ENCODE data around the gene WSCD2. TPM values are rescaled to one million over a fixed set of nuclear protein-coding genes. Genes with fewer than 3 reads are reported as not detected.
"Not testable (repeated sequence)": the region's sequence is repeated elsewhere in the genome, so short reads cannot be mapped to it uniquely, and the experiment has no call there.

Gene WSCD2
- total RNA-seq, 2 donors from 2014 or later, result not detected

GRCh38 chr12:108196921-108197320 is 67.8 kb downstream of the WSCD2 start:
- Mint-ChIP-seq H3K9me3 (no peaks in the 10 kb centered on the region), H3K27ac (no peak overlapping the region), H3K27me3 (peaks cover 23% of the 10 kb centered on the region), H3K36me3 (ENCODE audit: low read depth) (no peaks in the 10 kb centered on the region), H3K4me1 (no peaks in the 10 kb centered on the region), H3K4me3 (no peak overlapping the region)
- ATAC-seq (replicated peaks), result no peak

GRCh38 chr12:108198043-108198442 is 69.0 kb downstream of the WSCD2 start:
- H3K36me3 Mint-ChIP-seq (ENCODE audit: low read depth), result no peaks in the 10 kb centered on the region
- H3K4me3 Mint-ChIP-seq, result no peak overlapping the region
- no peaks in the 10 kb centered on the region for H3K4me1 Mint-ChIP-seq
- H3K27ac Mint-ChIP-seq, result no peak overlapping the region
- no peak for ATAC-seq (replicated peaks)
- H3K27me3 Mint-ChIP-seq, result peaks cover 28% of the 10 kb centered on the region
- H3K9me3 Mint-ChIP-seq, result no peaks in the 10 kb centered on the region

GRCh38 chr12:108199106-108199505 is 70.0 kb downstream of the WSCD2 start:
- Mint-ChIP-seq H3K27me3 (peaks cover 26% of the 10 kb centered on the region), H3K9me3 (no peaks in the 10 kb centered on the region), H3K36me3 (ENCODE audit: low read depth) (no peaks in the 10 kb centered on the region), H3K4me3 (no peak overlapping the region), H3K4me1 (no peaks in the 10 kb centered on the region), H3K27ac (no peak overlapping the region)
- no peak for ATAC-seq (replicated peaks)

GRCh38 chr12:108201808-108202207 is 72.7 kb downstream of the WSCD2 start:
- no peaks in the 10 kb centered on the region for H3K4me1 Mint-ChIP-seq
- H3K36me3 Mint-ChIP-seq (ENCODE audit: low read depth), result no peaks in the 10 kb centered on the region
- ATAC-seq (replicated peaks), result no peak
- no peak overlapping the region for H3K27ac Mint-ChIP-seq
- peaks cover 39% of the 10 kb centered on the region for H3K27me3 Mint-ChIP-seq
- H3K9me3 Mint-ChIP-seq, result no peaks in the 10 kb centered on the region
- H3K4me3 Mint-ChIP-seq, result no peak overlapping the region

GRCh38 chr12:108204117-108204987 is 75.3 kb downstream of the WSCD2 start:
- Mint-ChIP-seq H3K9me3 (no peaks in the 10 kb centered on the region), H3K4me1 (no peaks in the 10 kb centered on the region), H3K27ac (no peak overlapping the region), H3K4me3 (no peak overlapping the region), H3K27me3 (peaks cover 41% of the 10 kb centered on the region), H3K36me3 (ENCODE audit: low read depth) (no peaks in the 10 kb centered on the region)
- no peak for ATAC-seq (replicated peaks)

GRCh38 chr12:108205864-108206263 is 76.8 kb downstream of the WSCD2 start:
- no peak overlapping the region for H3K27ac Mint-ChIP-seq
- H3K36me3 Mint-ChIP-seq (ENCODE audit: low read depth), result no peaks in the 10 kb centered on the region
- H3K9me3 Mint-ChIP-seq, result no peaks in the 10 kb centered on the region
- H3K27me3 Mint-ChIP-seq, result peaks cover 48% of the 10 kb centered on the region
- no peaks in the 10 kb centered on the region for H3K4me1 Mint-ChIP-seq
- ATAC-seq (replicated peaks), result no peak
- H3K4me3 Mint-ChIP-seq, result no peak overlapping the region

- Mint-ChIP-seq H3K4me1 (no peaks in the 10 kb centered on the region), H3K27me3 (peaks cover 42% of the 10 kb centered on the region), H3K27ac (no peak overlapping the region), H3K4me3 (no peak overlapping the region), H3K36me3 (ENCODE audit: low read depth) (no peaks in the 10 kb centered on the region), H3K9me3 (peaks cover 3% of the 10 kb centered on the region)
- ATAC-seq (replicated peaks), result no peak
Measured at GRCh38 chr12:108207791-108208730, 79.0 kb downstream of the WSCD2 start.

- peaks cover 3% of the 10 kb centered on the region for H3K9me3 Mint-ChIP-seq
- H3K27me3 Mint-ChIP-seq, result peaks cover 41% of the 10 kb centered on the region
- H3K36me3 Mint-ChIP-seq (ENCODE audit: low read depth), result no peaks in the 10 kb centered on the region
- H3K4me3 Mint-ChIP-seq, result no peak overlapping the region
- ATAC-seq (replicated peaks), result no peak
- no peak overlapping the region for H3K27ac Mint-ChIP-seq
- H3K4me1 Mint-ChIP-seq, result no peaks in the 10 kb centered on the region
Measured at GRCh38 chr12:108210001-108210400, 80.9 kb downstream of the WSCD2 start.

- Mint-ChIP-seq H3K27ac (no peak overlapping the region), H3K27me3 (peaks cover 41% of the 10 kb centered on the region), H3K4me1 (no peaks in the 10 kb centered on the region), H3K4me3 (no peak overlapping the region), H3K36me3 (ENCODE audit: low read depth) (no peaks in the 10 kb centered on the region), H3K9me3 (peaks cover 3% of the 10 kb centered on the region)
- no peak for ATAC-seq (replicated peaks)
Measured at GRCh38 chr12:108211157-108211556, 82.1 kb downstream of the WSCD2 start.

- no peak overlapping the region for H3K27ac Mint-ChIP-seq
- no peak for ATAC-seq (replicated peaks)
- H3K4me3 Mint-ChIP-seq, result no peak overlapping the region
- H3K4me1 Mint-ChIP-seq, result no peaks in the 10 kb centered on the region
- peaks cover 6% of the 10 kb centered on the region for H3K9me3 Mint-ChIP-seq
- H3K36me3 Mint-ChIP-seq (ENCODE audit: low read depth), result no peaks in the 10 kb centered on the region
- H3K27me3 Mint-ChIP-seq, result peaks cover 29% of the 10 kb centered on the region
Measured at GRCh38 chr12:108213871-108214445, 84.9 kb downstream of the WSCD2 start.

GRCh38 chr12:108214486-108214885 is 85.4 kb downstream of the WSCD2 start:
- no peak for ATAC-seq (replicated peaks)
- peaks cover 32% of the 10 kb centered on the region for H3K27me3 Mint-ChIP-seq
- no peaks in the 10 kb centered on the region for H3K4me1 Mint-ChIP-seq
- H3K27ac Mint-ChIP-seq, result no peak overlapping the region
- H3K36me3 Mint-ChIP-seq (ENCODE audit: low read depth), result no peaks in the 10 kb centered on the region
- H3K9me3 Mint-ChIP-seq, result peaks cover 6% of the 10 kb centered on the region
- no peak overlapping the region for H3K4me3 Mint-ChIP-seq

GRCh38 chr12:108215458-108215857 is 86.4 kb downstream of the WSCD2 start:
- H3K4me1 Mint-ChIP-seq, result no peaks in the 10 kb centered on the region
- H3K9me3 Mint-ChIP-seq, result peaks cover 6% of the 10 kb centered on the region
- H3K36me3 Mint-ChIP-seq (ENCODE audit: low read depth), result no peaks in the 10 kb centered on the region
- no peak for ATAC-seq (replicated peaks)
- H3K4me3 Mint-ChIP-seq, result no peak overlapping the region
- H3K27ac Mint-ChIP-seq, result no peak overlapping the region
- H3K27me3 Mint-ChIP-seq, result peaks cover 30% of the 10 kb centered on the region

- peaks cover 3% of the 10 kb centered on the region for H3K9me3 Mint-ChIP-seq
- peaks cover 13% of the 10 kb centered on the region for H3K27me3 Mint-ChIP-seq
- no peak for ATAC-seq (replicated peaks)
- no peak overlapping the region for H3K27ac Mint-ChIP-seq
- no peaks in the 10 kb centered on the region for H3K36me3 Mint-ChIP-seq (ENCODE audit: low read depth)
- H3K4me1 Mint-ChIP-seq, result no peaks in the 10 kb centered on the region
- H3K4me3 Mint-ChIP-seq, result no peak overlapping the region
Measured at GRCh38 chr12:108218921-108219320, 89.8 kb downstream of the WSCD2 start.

- not testable (repeated sequence) for H3K27me3 Mint-ChIP-seq; H3K4me3 Mint-ChIP-seq; H3K36me3 Mint-ChIP-seq (ENCODE audit: low read depth); H3K27ac Mint-ChIP-seq; H3K9me3 Mint-ChIP-seq; ATAC-seq (replicated peaks); H3K4me1 Mint-ChIP-seq
Measured at GRCh38 chr12:108225101-108225500, 96.0 kb downstream of the WSCD2 start.
